ENCODE results near the gene ALG2. TPM values are rescaled to one million over a fixed set of nuclear protein-coding genes. Genes with fewer than 3 reads are reported as not detected.

ALG2 gene
- total and polyA plus RNA-seq, 2 of the 13 experiments (the other 11 are each of a cell fraction or from before 2014, with no cell fraction given) = 46.2 to 49.0 TPM

- no peak for TF ChIP-seq BATF2 (CRISPR knock-in tag; IDR thresholded peaks at IDR 0.05)
- peak; percentile 45 for TF ChIP-seq JARID2 (CRISPR knock-in tag; IDR thresholded peaks at IDR 0.05; ENCODE audit: insufficient replicate concordance)
- no peak for TF ChIP-seq ZNF20 (CRISPR knock-in tag; IDR thresholded peaks at IDR 0.05)
- TF ChIP-seq HOXA3 (CRISPR knock-in tag; IDR thresholded peaks at IDR 0.05) = peak; percentile 42; the same call in 1 of the 2 replicates
- TF ChIP-seq ZNF263 (CRISPR knock-in tag; IDR thresholded peaks at IDR 0.05) = peak; percentile 41; the same call in 1 of the 2 replicates
- peak; percentile 45; the same call in 1 of the 2 replicates for TF ChIP-seq CEBPG (CRISPR knock-in tag; IDR thresholded peaks at IDR 0.05)
- peak; percentile 89 for TF ChIP-seq SOX5 (CRISPR knock-in tag; IDR thresholded peaks at IDR 0.05; ENCODE audit: borderline replicate concordance)
- TF ChIP-seq HMG20B (CRISPR knock-in tag; conservative IDR thresholded peaks at IDR 0.05) = 0 out of 2 replicates have a peak, but pooled peaks have one; percentile 44
- TF ChIP-seq GZF1 (CRISPR knock-in tag; IDR thresholded peaks at IDR 0.05) = 0 out of 2 replicates have a peak, but pooled peaks have one; percentile 49
- no peak for TF ChIP-seq ZFP36 (IDR thresholded peaks at IDR 0.05; ENCODE audit: borderline replicate concordance, low read depth, low read length, partially characterized antibody)
- no peak for TF ChIP-seq FOXO4 (CRISPR knock-in tag; conservative IDR thresholded peaks at IDR 0.05)
- no peak for TF ChIP-seq MTF2 (CRISPR knock-in tag; IDR thresholded peaks at IDR 0.05; ENCODE audit: borderline replicate concordance)
- no peak for TF ChIP-seq NR1H2 (CRISPR knock-in tag; IDR thresholded peaks at IDR 0.05; ENCODE audit: borderline replicate concordance, low read depth)
- no peak for TF ChIP-seq ZNF564 (CRISPR knock-in tag; IDR thresholded peaks at IDR 0.05)
- TF ChIP-seq SETDB1 (CRISPR knock-in tag; IDR thresholded peaks at IDR 0.05; ENCODE audit: borderline replicate concordance) = no peak
- TF ChIP-seq ZNF431 (CRISPR knock-in tag; IDR thresholded peaks at IDR 0.05; ENCODE audit: borderline replicate concordance, low read depth) = no peak
- peak; percentile 99 for TF ChIP-seq ZNF292 (CRISPR knock-in tag; IDR thresholded peaks at IDR 0.05; ENCODE audit: borderline replicate concordance, low read depth)
- peak; percentile 44; the same call in 1 of the 2 replicates for TF ChIP-seq ZFX (CRISPR knock-in tag; IDR thresholded peaks at IDR 0.05; ENCODE audit: low read depth)
- TF ChIP-seq ISL2 (CRISPR knock-in tag; IDR thresholded peaks at IDR 0.05) = peak; percentile 90
- TF ChIP-seq GABPB1 (CRISPR knock-in tag; IDR thresholded peaks at IDR 0.05) = no peak
- no peak for TF ChIP-seq SIN3B (IDR thresholded peaks at IDR 0.05; ENCODE audit: low read length)
- no peak for TF ChIP-seq MLX (CRISPR knock-in tag; IDR thresholded peaks at IDR 0.05)
- TF ChIP-seq HNF4G (IDR thresholded peaks at IDR 0.05; ENCODE audit: borderline replicate concordance, low read depth, low read length) = peak; percentile 37; the same call in 1 of the 2 replicates
- no peak for TF ChIP-seq HNF4G (CRISPR knock-in tag; IDR thresholded peaks at IDR 0.05; ENCODE audit: borderline replicate concordance, low read depth)
- TF ChIP-seq SP2 (CRISPR knock-in tag; IDR thresholded peaks at IDR 0.05) = no peak
- TF ChIP-seq NFE2 (CRISPR knock-in tag; IDR thresholded peaks at IDR 0.05) = no peak
- no peak for TF ChIP-seq ZBTB8A (CRISPR knock-in tag; IDR thresholded peaks at IDR 0.05; ENCODE audit: borderline replicate concordance, low read depth)
- no peak for TF ChIP-seq DNMT3B (CRISPR knock-in tag; conservative IDR thresholded peaks at IDR 0.05)
Observed at GRCh38 chr9:99172124-99173091, 49.3 kb downstream of the ALG2 start (continued).

All from HepG2 (cell line).